Measurements from ENCODE around the gene SUSD6.

DNA sequence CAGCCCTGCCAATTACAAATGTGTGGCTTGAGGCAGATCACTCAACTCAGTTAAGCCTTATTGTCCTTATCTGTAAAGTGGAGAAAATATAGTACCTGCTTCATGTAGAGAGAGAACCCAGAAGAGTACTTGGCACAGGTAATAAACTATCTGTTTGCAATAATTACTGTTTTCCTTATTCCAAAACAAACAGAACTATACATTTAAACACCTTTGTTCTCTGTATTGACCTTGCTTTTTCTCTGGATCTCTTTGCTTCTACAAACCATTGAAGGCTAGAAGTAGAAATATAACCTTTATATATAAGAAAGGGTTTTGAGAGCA is 84.8 kb downstream of the SUSD6 start:
- TF ChIP-seq, protein P1, sequence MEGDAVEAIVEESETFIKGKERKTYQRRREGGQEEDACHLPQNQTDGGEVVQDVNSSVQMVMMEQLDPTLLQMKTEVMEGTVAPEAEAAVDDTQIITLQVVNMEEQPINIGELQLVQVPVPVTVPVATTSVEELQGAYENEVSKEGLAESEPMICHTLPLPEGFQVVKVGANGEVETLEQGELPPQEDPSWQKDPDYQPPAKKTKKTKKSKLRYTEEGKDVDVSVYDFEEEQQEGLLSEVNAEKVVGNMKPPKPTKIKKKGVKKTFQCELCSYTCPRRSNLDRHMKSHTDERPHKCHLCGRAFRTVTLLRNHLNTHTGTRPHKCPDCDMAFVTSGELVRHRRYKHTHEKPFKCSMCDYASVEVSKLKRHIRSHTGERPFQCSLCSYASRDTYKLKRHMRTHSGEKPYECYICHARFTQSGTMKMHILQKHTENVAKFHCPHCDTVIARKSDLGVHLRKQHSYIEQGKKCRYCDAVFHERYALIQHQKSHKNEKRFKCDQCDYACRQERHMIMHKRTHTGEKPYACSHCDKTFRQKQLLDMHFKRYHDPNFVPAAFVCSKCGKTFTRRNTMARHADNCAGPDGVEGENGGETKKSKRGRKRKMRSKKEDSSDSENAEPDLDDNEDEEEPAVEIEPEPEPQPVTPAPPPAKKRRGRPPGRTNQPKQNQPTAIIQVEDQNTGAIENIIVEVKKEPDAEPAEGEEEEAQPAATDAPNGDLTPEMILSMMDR (IDR thresholded peaks at IDR 0.05; ENCODE audit: low read length) = no peak
- no peak for TF ChIP-seq EZH2phosphoT487 (IDR thresholded peaks at IDR 0.05; ENCODE audit: low read length)

All from MM.1S (cell line).